GM12878 (cell line): ENCODE results near the gene NELFB. TPM values are rescaled to one million over a fixed set of nuclear protein-coding genes. Genes with fewer than 3 reads are reported as not detected.

ENCODE experiments used
- ATAC-seq: fragments of 200-7000 bp; cut with Tn5 transposase; 3 replicates; pipeline ENCODE4 v1.9.1; 2020; ENCODE audit warnings: mild to moderate bottlenecking, moderate library complexity
- BruUV-seq: library from RNA; stranded (reverse); fragments of 400-500 nt; replicated peaks from 2 replicates; lab custom pipeline; 2021; lab: Mats Ljungman, UMichigan
- CTCF ChIA-PET: fragments of 300-600 bp; sonication (Branson Sonifier 250); formaldehyde crosslinking; extraction: SDS; loops from one replicate; lab custom pipeline; 2021; ENCODE audit warnings: inconsistent platforms; lab: Yijun Ruan, JAX
- POLR2A ChIA-PET: fragments of 350-600 bp; formaldehyde crosslinking; extraction: SDS; loops from one replicate; lab custom pipeline; 2021; ENCODE audit warnings: inconsistent platforms; lab: Charles Lee
- RAD21 ChIA-PET: fragments of 300-600 bp; sonication (Branson Sonifier 250); formaldehyde crosslinking; loops from one replicate; lab custom pipeline; 2023; ENCODE audit warnings: antibody characterized with exemption; ENCODE audit not compliant: unreplicated experiment; lab: Charles Lee
- SMC1A ChIA-PET: fragments of 300-600 bp; sonication (Branson Sonifier 250); formaldehyde crosslinking; loops from one replicate; lab custom pipeline; 2023; ENCODE audit not compliant: unreplicated experiment, uncharacterized antibody; lab: Charles Lee
- DNase-seq: peaks from one replicate; pipeline ENCODE4 v3.0.0-alpha.2; 2011; ENCODE audit warnings: low read depth, low spot score
- FAIRE-seq: peaks from 3 replicates; lab custom pipeline; 2011; peaks lifted over from hg19 to GRCh38; lab: Jason Lieb, UNC
- H2AFZ ChIP-seq: 2 replicates; pipeline ENCODE4 v1.6.0; 2011; ENCODE audit warnings: low read depth, low read length, control low read depth; ENCODE audit not compliant: control insufficient read depth
- H3K27ac ChIP-seq: 2 replicates; pipeline ENCODE4 v1.5.1; 2011; ENCODE audit warnings: control low read depth; ENCODE audit not compliant: control insufficient read depth, insufficient read depth
- H3K27me3 ChIP-seq, 2 experiments: replicated peaks in 1 of 2; 2 replicates each; pipeline versions ENCODE4 v1.6.0 to v1.6.1; 2011; ENCODE audit warnings: low read length in 1 of 2; ENCODE audit not compliant: control insufficient read depth in 2 of 2, insufficient read depth in 2 of 2
- H3K36me3 ChIP-seq, 2 experiments: 2 replicates each; pipeline ENCODE4 v1.5.1; 2011; ENCODE audit warnings: low read length in 1 of 2; ENCODE audit not compliant: control insufficient read depth in 2 of 2, insufficient read depth in 2 of 2
- H3K4me1 ChIP-seq: 2 replicates; pipeline ENCODE4 v1.6.1; 2011; ENCODE audit warnings: mild to moderate bottlenecking, low read length, moderate library complexity, mixed read lengths; ENCODE audit not compliant: control insufficient read depth, insufficient read depth
- H3K4me2 ChIP-seq: 2 replicates; pipeline ENCODE4 v1.6.0; 2011; ENCODE audit warnings: control low read depth; ENCODE audit not compliant: control insufficient read depth, insufficient read depth
- H3K4me3 ChIP-seq: fragments of 200-600 bp; sonication (generic); 2 replicates; pipeline ENCODE4 v1.5.1; 2016
- H3K79me2 ChIP-seq: 2 replicates; pipeline ENCODE4 v1.6.0; 2011; ENCODE audit warnings: low read length; ENCODE audit not compliant: control insufficient read depth, insufficient read depth
- H3K9ac ChIP-seq: 2 replicates; pipeline ENCODE4 v1.8.0; 2011; ENCODE audit warnings: low read length, control low read depth, mixed read lengths; ENCODE audit not compliant: control insufficient read depth, insufficient read depth
- H3K9me3 ChIP-seq: replicated peaks from 3 replicates; pipeline ENCODE4 v1.5.1; 2011; ENCODE audit warnings: mild to moderate bottlenecking, low read length; ENCODE audit not compliant: control insufficient read depth, insufficient read depth
- H4K20me1 ChIP-seq: 2 replicates; pipeline ENCODE4 v1.6.0; 2011; ENCODE audit not compliant: control insufficient read depth, insufficient read depth
- BACH1 ChIP-seq: fragments of 450-650 bp; IDR thresholded peaks from 2 replicates; pipeline ENCODE4 v1.6.1; 2017; ENCODE audit warnings: mild to moderate bottlenecking, borderline replicate concordance
- BHLHE40 ChIP-seq, 2 experiments: fragments of 450-650 bp in 1 of 2; IDR thresholded peaks; 2 replicates each; pipeline ENCODE4 v1.6.1; 2011 to 2017; ENCODE audit warnings: low read depth in 2 of 2, borderline replicate concordance in 1 of 2, improper control_type of control experiment in 1 of 2, low read length in 1 of 2, mild to moderate bottlenecking in 1 of 2
- CTCF ChIP-seq, 3 experiments: IDR thresholded peaks in 2 of 3; conservative IDR thresholded peaks in 1 of 3; 2 replicates each; pipeline ENCODE4 v1.5.1; 2011; ENCODE audit warnings: low read depth in 3 of 3, low read length in 3 of 3, mild to moderate bottlenecking in 3 of 3, control low read depth in 2 of 3, moderate library complexity in 2 of 3, inconsistent platforms in 1 of 3, mixed read lengths in 1 of 3; ENCODE audit not compliant: control insufficient read depth in 2 of 3, insufficient read depth in 1 of 3; ENCODE audit errors: extremely low read depth in 1 of 3
- DPF2 ChIP-seq: fragments of 450-650 bp; IDR thresholded peaks from 2 replicates; pipeline ENCODE4 v1.6.1; 2017; ENCODE audit warnings: mild to moderate bottlenecking
- FOS ChIP-seq: IDR thresholded peaks from 3 replicates; pipeline ENCODE4 v1.6.1; 2011; ENCODE audit warnings: borderline replicate concordance; ENCODE audit not compliant: insufficient read length; ENCODE audit errors: extremely low read depth
- FOXK2 ChIP-seq: fragments of 450-650 bp; IDR thresholded peaks from 2 replicates; pipeline ENCODE4 v1.6.1; 2017; ENCODE audit warnings: mild to moderate bottlenecking, moderate library complexity
- GATAD2B ChIP-seq: fragments of 450-650 bp; conservative IDR thresholded peaks from 2 replicates; pipeline ENCODE4 v1.6.1; 2017; ENCODE audit warnings: low read depth, mild to moderate bottlenecking, moderate library complexity
- IKZF1 ChIP-seq: fragments of 450-650 bp; conservative IDR thresholded peaks from 2 replicates; pipeline ENCODE4 v1.6.1; 2017; ENCODE audit warnings: antibody characterized with exemption, mild to moderate bottlenecking
- IRF4 ChIP-seq: IDR thresholded peaks from 2 replicates; pipeline ENCODE4 v1.6.1; 2011; ENCODE audit warnings: low read depth, low read length
- POLR2AphosphoS5 ChIP-seq: IDR thresholded peaks from 2 replicates; pipeline ENCODE4 v1.6.1; 2011; ENCODE audit warnings: mild to moderate bottlenecking, low read length, inconsistent platforms
- RUNX3 ChIP-seq: IDR thresholded peaks from 2 replicates; pipeline ENCODE4 v1.6.1; 2012; ENCODE audit warnings: low read length, inconsistent platforms
- SMC3 ChIP-seq: IDR thresholded peaks from 2 replicates; pipeline ENCODE4 v1.6.1; 2011; ENCODE audit warnings: low read length, improper control_type of control experiment, borderline replicate concordance
- YY1 ChIP-seq: IDR thresholded peaks from 2 replicates; pipeline ENCODE4 v1.6.1; 2011; ENCODE audit warnings: low read depth, mild to moderate bottlenecking, low read length
- WGBS: methylation state at CpG from one replicate; pipeline ENCODE4 v1.1.6; 2016; ENCODE audit warnings: low lambda C conversion rate; ENCODE audit not compliant: insufficient replicate concordance, insufficient coverage; ENCODE audit errors: missing lambda C conversion rate; 5-methylcytosine and 5-hydroxymethylcytosine counted together
- in situ Hi-C: fragments of 300-500 bp; cut with MboI; formaldehyde crosslinking; loops from 9 replicates; pipeline ENCODE4 v1.14.3; 2018; ENCODE audit warnings: mixed read lengths
- intact Hi-C: fragments of 100-400 bp; cut with micrococcal nuclease; formaldehyde crosslinking; loops from one replicate; pipeline ENCODE4 v1.14.2; 2022; ENCODE audit not compliant: unreplicated experiment
- polyA plus RNA-seq, 11 experiments: library from polyadenylated mRNA; depleted of rRNA in 4 of 11; unstranded in 6 of 11; stranded (reverse) in 5 of 11; fragments of >200 nt; fragmentation: Nextera tagmentation in 4 of 11; fragmentation: Illumina TruSeq in 1 of 11; extraction: Ambion mirVana in 4 of 11; extraction: Trizol in 1 of 11; gene quantifications; 1 replicate in 1 of 11; 2 replicates in 10 of 11; pipeline versions ENCODE4 v1.2.1 to v1.2.3, GENCODE V29; 2011 to 2016; ENCODE audit warnings: inconsistent platforms in 2 of 11, missing spikeins in 2 of 11, low read depth in 1 of 11
- total RNA-seq, 4 experiments: library from RNA; depleted of rRNA in 3 of 4; stranded (reverse); fragments of >200 nt in 3 of 4; fragmentation: Illumina TruSeq in 1 of 4; extraction: Trizol in 1 of 4; gene quantifications; 2 replicates each; pipeline versions ENCODE4 v1.2.1 to v1.2.3, GENCODE V29; 2013 to 2021

The NELFB gene
- total and polyA plus RNA-seq, 10 of the 15 experiments (the other 5 are each of a cell fraction or from before 2014, with no cell fraction given): 0.19 to 63.4 (median 30.9) TPM

GRCh38 chr9:137280474-137281344 lies 25.6 kb downstream of the NELFB start:
- TF ChIP-seq CTCF (IDR thresholded peaks at IDR 0.05 in 2 of 3, conservative IDR thresholded peaks at IDR 0.05 in 1 of 3; ENCODE audit: control insufficient read depth in 2 of 3, extremely low read depth in 1 of 3, insufficient read depth in 1 of 3, low read depth in 3 of 3, low read length in 3 of 3) (peak; percentile 15 to 52 (median 46); a peak in 3 of 6 replicates), BHLHE40 (IDR thresholded peaks at IDR 0.05; ENCODE audit: borderline replicate concordance in 1 of 2, low read depth in 2 of 2, low read length in 1 of 2) (0 out of 4 replicates have a peak, but pooled peaks of 1 of the 2 experiments have one; percentile 20), BACH1 (0 out of 2 replicates have a peak, but pooled peaks have one; percentile 12), FOS (no peak), GATAD2B (peak; percentile 63; the same call in 1 of the 2 replicates), YY1 (0 out of 2 replicates have a peak, but pooled peaks have one; percentile 20), SMC3 (peak; percentile 26; the same call in 1 of the 2 replicates), POLR2AphosphoS5 (no peak), RUNX3 (peak; percentile 44; the same call in 1 of the 2 replicates), IKZF1 (0 out of 2 replicates have a peak, but pooled peaks have one; percentile 38), DPF2 (peak; percentile 45; the same call in 1 of the 2 replicates), FOXK2 (no peak), IRF4 (no peak)

More at GRCh38 chr9:137280474-137281344, 25.6 kb downstream of the NELFB start:
- WGBS: 80% methylated on average over 76 of the region's 85 CpGs
- H2AFZ ChIP-seq: no peak overlapping the region
- ChIA-PET RAD21 (interaction anchor here (1.0 kb wide), 1 partner anchor 42 kb away, joined by 3 read pairs; no protein-coding TSS in a partner anchor), CTCF (interaction anchor here (1.0 to 1.4 kb wide), 2 partner anchors 26 to 40 kb away, joined by 3 to 4 read pairs; partner anchors contain the start of gene TUBB4B), SMC1A (no interaction called here), POLR2A (interaction anchor here (0.7 to 1.0 kb wide), 3 partner anchors 26 to 124 kb away, joined by 3 to 4 read pairs (median 3); partner anchors contain the start of gene TUBB4B)
- intact Hi-C loops (no loop called here), in situ Hi-C loops (no loop called here)
- ATAC-seq (peak; percentile 34), FAIRE-seq (no peak), DNase-seq (no peak)
- H3K9me3 ChIP-seq: no peaks in the 10 kb centered on the region
- H3K79me2 ChIP-seq: peaks cover 19% of the 10 kb centered on the region
- peaks cover 25% of the 10 kb centered on the region for H3K4me1 ChIP-seq
- no peak overlapping the region for H3K9ac ChIP-seq
- no peaks in the 10 kb centered on the region for H4K20me1 ChIP-seq
- H3K36me3 ChIP-seq: no peaks in the 10 kb centered on the region; a peak in 3 of 4 replicates
- no peak overlapping the region for H3K27ac ChIP-seq
- H3K27me3 ChIP-seq: no peaks in the 10 kb centered on the region
- no peak overlapping the region for H3K4me3 ChIP-seq
- BruUV-seq: no TSS peak
- peak overlapping the region; percentile 44 for H3K4me2 ChIP-seq
